Measurements from ENCODE around the gene CDH13.

CDH13 gene

DNA sequence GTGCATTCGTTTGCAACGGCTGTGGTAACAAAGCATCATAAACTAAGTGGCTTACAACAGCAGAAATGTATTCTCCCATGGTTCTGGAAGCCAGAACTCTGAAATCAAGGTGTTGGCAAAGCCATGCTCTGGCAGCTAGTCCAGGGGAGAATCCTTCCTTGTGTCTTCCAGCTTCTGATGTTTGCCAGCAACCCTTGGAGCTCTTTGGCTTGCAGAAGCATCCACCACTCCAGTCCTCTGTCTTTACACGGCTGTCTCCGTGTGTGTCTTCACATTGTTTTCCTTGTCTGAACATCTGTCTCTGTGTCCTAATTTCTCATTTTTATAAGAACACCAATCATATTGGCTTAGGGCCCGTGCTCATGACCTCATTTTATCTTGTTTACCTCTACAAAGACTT lies 915.7 kb downstream of the CDH13 start:
- DNase-seq = no peak

DNA sequence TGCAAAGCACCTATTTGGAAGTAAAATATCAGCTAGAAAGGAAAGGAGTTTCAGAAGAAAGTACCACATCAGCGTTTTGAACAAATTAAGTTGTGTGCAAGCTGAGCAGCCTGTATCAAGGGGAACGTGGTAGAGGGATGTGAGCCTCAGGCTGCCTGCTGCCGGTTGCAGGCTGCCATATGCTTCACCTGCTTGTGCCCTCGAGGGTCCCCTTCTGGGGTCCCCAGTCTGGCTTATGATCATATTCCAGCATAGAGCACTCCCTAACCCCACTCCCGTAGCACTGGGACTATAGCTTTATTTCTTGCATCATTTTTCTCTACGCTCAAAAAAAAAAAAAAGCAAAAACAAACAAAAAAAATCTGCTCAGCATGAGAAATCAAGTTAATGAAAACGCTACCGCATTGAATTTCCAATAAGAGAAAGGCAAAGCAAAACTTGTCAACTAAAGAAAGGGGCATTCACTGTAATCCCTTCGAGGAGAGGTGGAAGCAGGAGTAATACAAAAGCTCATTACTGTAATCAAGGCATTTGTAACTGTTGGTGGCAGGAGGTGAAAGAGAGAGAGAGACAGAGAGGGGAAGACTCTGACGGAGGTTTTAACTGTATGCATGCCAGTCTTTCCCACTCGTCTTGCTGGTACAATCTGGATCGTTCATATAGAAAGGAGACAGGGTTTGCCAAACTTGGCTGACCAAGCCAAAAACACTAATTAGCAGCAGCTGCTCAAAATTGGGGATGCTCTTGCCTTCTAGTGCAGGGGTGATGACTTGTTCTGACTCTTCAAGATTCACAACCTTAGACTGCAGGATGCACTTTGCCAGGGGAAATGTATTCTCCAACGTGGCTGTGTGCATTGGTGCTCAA lies 922.8 kb downstream of the CDH13 start:
- DNase-seq = no peak

DNA sequence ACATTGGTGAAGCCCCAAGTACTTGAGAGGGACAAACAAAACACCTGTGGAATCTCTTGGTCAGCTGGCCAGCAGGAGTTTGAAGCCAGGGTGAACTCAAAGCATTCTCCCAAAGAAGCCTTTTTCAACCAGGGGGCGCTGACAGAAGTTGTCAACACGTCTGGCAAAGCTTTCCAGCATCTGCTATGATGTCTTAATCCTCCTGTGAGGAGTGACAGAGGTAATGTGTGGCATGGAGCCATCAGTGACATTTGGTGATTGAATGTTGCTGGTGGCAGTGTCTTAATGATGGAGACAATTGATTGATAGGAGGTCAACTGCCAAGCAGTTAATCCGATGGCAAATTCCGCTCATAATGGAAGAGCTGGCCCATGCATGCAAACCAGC lies 923.4 kb downstream of the CDH13 start:
- DNase-seq = no peak

DNA sequence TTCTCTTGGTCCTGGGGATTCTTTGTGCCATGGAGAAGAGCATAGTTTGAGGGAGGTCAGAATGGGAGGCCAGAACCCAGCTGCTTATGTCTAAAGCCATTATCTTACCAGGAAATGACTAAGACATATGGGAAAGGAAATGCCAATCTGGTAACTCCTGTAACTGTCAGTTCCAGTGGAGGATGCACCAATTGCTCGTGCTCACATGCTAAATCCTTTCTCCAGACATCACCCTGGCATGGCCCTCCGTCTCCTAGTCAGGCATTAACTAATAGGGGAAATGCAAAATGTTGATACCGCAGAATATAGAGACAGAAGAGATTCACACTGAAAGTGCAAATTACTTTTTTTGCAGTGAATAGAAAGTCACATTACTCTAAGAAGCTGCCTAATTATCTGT lies 925.5 kb downstream of the CDH13 start:
- no peak for DNase-seq

DNA sequence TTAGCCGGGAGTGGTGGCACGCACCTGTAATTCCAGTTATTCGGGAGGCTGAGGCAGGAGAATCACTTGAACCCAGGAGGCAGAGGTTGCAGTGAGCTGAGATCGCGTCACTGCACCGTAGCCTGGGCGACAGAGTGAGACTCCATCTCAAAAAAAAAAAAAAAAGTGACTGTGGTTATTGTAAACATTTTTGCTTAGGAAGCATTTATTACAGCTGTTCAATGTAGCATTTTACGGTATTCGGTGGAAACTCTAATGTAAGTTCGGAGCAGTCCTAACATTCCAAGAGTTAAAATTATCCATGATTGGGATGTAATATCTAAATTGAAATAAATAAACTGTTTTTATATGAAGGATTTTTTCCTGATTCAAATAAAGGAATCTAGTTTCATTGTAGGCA lies 926.2 kb downstream of the CDH13 start:
- no peak for DNase-seq

DNA sequence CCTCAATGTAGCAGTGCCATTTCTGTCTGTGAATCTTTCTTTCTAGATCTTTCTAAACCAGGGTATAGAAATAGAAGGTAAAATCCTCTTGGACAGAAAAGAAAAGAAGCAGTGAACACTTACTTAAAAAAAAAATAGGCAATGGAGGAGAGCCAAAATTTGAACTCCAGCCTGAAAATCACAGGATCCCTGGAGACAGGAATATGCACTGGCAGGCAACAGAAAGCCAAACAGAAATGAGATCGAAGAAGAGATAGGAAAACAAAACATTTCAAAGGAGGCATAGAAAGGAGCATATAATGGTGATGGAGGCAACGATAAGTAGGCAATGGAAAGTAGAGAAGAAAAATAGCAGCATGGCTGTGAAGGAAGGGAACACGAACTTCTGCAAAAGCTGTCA lies 927.3 kb downstream of the CDH13 start:
- DNase-seq = no peak

DNA sequence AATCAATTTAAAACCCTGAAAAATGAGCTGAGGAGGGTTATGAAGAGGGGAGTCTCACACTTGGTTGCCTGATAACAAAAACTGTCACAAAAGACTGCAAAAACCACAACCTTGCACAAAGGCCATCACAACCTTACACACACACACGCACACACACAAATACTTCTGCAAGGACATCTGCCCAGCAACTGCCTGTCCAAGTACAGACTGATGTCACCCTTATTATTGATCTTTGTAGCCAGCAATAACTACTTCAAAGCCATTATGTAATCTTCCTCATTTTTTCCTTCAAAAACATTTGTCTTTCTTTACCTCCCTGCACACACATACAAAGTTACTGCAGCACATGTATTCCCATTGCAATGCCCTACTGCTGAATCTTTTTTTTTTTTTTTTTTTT lies 927.8 kb downstream of the CDH13 start:
- DNase-seq = no peak

DNA sequence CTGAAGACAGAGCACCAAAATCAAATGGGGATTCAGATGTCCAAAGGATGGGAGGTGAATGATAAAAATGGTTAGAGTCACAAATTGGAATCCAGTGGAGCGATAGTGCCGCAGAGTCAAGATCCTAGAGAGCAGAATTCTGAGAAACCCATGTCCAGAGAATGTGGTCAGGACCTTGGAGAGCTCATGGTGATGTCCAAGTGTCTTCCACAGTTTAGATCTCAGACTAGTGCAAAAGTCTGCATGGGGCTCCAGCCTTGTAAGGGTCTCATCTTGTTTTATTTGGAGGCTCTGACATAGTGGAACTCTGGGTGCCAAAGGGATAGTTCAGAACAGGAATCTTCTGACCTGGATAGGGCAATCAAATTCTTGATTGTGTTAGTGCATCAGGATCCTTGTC lies 935.1 kb downstream of the CDH13 start:
- DNase-seq = no peak

DNA sequence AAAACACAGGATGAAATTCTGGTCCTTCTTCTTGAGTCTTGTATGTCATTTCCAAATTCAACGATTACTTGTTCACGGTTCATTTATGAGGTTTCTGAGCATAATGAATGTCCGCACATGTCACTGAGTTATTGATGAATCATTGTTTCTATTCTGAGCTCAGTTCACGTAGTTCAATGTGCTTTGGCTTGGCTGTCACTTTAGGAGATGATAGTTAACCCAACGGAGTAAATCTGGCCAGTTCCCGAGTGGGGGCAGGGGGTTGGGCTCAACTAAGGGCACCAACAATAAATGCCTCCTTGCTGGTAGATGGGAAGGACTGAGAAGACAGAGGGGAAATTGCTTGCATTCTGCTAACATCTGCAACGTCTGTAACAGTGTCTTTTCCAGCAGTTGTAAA lies 941.6 kb downstream of the CDH13 start:
- no peak for DNase-seq

DNA sequence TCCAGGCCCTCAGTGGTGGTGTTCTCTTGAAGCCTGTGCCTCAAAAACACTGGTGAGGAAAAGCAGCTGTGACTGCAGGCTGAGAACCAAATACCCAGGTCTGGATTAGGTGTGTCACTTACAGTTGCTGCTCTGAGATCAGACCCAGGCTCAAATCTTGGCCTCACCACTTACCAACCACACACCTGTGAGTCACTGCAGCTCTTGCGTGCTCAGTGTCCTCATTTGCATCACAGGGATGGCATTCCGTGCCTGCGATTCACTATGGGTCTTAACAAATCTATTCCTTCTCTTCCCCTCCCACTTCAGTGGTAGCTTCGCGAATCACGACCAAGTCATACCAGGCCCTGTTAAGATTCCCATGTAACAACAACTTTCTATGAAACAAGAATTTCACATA lies 947.6 kb downstream of the CDH13 start:
- no peak for DNase-seq

DNA sequence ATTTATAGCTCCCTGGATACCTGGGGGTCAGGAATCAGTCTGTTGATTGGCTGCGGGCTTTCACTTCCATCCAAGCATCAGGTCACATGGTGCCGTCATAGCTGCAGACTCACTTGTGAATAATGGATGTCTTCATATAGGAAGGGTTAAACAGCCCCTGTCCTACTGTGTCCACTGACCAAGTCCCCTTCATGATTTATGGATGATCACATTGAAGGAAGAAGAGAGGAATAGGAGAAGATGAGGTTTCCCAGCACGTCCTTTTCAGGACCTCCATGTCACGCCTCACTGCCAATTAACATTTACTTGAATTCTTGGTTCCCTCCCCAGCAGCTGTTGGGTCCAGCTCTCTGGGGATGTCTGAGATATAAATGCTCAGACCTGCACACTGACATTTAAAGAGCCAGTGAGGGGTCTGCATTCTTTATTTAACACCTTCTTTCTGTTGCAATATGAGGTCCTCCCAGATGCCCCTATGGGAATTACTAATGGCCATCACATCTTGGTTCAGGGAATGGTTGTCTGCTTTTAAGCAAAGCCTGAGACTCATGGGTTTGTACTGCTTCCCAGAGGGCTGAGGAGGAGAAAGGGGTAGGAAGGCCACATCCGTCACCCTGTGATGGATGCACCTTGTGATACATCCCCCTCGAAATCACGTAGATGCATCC lies 950.4 kb downstream of the CDH13 start:
- no peak for DNase-seq

DNA sequence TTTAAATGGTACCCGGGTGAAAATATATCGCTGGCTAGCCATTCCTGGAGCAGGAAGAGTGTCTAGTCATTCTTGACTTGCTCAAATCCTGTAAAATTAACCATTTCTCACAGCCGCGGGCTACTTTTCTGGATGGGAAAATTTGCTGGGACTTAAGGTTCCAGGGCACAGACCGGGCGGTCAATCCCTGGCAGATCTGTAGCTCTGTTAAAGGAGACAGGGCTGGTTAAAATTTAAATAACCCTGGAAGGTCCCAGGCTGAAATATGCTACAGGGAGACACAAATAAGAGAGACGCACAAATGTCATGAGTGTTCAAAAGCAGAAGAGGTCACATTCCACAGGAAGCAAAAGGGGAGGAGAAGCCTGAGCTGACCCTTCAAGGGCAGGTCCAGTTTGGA lies 951.4 kb downstream of the CDH13 start:
- DNase-seq = no peak

DNA sequence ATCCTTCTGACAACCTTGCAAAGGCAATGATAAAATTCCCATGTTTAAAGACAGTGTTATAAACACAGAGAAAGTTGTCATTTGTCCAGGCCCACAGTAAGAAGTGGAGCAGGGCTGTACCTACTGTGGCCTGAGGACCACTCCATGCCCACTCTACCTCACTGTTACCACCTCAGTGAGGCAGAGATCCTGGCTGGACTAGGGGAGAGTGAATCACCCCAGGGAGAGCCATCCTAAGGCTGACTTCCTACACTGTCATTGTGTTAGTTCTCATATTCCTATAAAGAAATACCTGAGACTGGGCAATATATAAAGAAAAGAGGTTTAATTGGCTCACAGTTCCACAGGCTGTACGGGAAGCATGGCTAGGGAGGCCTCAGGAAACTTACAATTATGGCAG lies 952.3 kb downstream of the CDH13 start:
- no peak for DNase-seq

DNA sequence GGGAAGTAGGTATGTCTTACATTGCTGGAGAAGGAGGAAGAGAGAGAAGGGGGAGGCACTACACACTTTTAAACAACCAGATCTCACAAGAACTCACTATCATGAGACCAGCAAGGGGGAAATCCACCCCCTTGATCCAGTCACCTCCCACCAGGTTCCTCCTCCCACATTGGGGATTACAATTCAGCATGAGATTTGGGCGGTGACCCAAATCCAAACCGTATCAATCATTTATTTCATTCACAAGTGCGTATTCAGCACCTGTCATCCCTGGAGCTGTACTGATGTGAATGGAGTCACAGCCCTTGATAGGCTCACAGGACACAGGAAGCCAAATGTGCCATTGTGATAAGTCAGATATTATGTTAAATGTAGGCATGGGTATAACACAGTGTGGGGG lies 952.7 kb downstream of the CDH13 start:
- no peak for DNase-seq

DNA sequence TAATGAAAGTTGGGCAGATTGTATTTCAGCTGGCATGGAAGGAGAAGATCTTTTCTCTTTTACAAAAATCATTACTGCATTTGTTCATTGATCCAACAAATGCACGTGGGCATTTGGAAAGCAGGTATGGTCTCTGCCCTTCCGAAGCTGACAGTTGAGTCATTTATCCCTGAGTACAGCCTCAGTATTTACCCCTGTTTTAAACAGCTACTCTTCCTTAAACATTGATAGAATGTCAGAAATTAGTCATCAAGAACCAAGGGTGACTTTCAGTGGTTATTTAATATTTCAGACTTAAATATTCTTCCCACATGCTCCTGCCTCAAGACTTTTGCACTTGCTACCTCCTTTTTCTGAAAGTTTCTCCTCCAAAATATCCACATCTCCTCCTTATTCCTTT lies 954.3 kb downstream of the CDH13 start:
- DNase-seq = no peak

DNA sequence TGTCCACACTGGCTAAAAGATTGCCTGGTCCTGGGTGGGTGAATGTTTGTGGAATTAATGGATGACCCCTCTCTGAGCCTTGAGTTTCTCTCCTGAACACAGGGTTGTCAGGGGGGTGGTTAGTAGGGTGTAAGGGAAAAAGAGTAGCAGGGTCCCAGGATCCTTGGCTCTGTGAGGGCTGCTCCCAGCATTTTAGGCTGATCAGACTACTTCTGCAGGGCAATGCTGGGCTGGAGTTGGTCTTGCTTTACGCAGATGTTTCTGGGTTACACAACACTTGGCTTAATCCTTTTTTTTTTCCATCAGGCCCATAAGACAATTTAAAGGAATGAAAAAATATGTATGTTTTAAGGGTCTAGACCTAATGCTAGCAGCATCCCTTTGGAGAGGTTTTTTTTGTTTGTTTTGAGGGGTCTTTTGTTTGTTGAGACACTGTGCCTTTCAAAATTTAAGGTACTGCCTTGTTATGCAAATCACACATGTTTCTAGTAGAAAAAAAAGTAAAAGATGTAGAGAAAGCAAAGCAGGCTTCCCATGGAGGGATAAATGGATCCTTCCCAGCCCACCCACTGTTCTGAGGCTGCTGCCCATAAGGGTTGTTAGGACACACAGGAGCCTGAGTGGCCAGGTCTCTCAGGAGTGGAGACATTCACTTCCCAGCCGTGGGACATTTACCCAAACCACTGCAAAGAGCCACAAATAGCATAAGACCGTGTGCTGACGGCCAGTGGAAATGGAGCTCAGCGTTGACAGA lies 955.4 kb downstream of the CDH13 start:
- DNase-seq = no peak

DNA sequence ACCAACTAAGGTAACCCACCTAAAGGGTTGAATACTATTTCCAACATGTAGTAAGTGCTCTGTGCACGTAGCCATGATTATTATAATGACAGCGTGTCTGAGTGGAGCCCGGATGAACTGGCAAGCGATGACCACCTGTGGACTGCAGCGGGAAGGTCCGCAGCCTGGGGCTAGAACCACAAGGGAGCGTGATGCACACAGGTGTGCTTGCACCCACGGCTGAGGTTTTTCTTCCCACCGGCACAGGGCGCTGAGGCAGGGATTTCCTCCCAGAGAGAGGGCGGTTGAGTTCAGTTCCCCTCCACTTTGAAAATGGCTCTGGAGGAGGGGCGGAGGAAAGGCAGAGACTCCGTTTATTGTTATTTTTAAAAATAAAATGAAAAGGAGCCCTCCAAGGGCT lies 959.3 kb downstream of the CDH13 start:
- no peak for DNase-seq

DNA sequence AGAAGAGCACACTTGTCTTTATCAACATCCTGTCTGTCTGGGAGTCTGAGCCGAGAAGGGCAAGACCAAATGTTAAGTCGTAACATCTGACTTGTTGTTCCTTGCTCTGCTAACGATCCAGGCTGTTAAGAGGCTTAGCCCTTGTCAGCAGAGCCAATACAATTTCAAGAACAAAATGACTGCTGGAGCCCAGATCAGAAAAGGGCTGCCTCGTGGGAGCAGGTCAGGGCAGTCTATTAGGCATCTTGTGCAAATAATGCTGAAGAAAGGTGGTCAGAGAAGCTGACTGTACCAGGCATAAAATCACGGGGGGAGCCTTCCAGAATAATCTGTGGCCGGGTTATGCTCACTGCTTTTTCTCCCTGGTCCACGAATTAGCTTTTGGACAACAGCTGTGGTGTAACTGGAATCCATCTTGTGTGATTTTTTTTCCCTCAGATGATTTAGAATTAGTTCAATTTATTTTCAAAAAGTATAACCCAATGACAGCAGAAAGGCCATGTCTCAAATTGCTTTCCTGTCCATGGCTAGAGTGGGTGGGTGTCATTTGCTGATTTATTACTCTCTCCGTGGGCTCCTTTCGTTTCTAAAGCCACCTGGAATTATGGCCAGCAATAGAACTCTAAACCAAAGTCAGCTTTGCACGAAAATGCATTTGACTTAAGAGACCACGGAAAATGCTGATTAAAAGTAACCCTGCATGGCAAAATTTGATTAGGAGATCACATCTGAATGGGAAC lies 959.9 kb downstream of the CDH13 start:
- no peak for DNase-seq

DNA sequence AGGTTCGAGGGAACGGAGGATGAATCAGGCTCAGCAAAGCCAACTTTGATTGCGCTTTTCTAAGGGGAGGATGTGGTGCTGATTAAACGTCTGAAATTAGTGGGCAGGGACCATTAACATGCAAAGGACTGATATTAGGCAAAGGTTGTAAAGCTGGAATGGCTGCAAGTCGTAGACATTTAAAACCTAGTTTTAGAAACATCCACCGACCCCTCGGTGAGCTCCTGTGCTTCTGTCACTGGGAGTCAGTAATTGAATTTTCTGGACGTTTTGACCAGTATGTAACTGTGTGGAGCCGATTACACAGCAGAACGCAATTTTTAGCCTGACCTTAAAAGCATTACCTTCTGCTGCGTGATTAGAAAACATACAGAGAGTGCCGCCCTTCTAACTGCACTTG lies 960.4 kb downstream of the CDH13 start:
- no peak for DNase-seq

DNA sequence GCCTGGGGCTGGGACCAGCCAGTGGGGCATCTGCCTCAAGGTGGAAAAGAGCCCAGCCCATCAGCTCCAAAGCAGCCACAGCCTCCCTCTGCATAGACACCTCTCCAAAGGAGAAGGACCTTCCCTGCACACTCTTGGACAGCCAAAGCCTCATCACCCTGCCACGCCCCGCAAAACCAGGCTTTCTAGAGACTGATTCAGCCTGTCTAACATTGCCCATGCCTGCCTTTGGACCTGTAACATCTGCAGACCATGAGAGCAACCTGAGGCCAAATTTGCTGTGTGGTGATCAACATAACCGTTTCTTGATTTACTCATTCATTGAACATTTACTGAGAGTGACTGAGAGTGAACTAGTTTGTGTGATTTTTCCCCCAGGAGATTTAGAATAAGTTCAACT lies 961.3 kb downstream of the CDH13 start:
- DNase-seq = no peak

DNA sequence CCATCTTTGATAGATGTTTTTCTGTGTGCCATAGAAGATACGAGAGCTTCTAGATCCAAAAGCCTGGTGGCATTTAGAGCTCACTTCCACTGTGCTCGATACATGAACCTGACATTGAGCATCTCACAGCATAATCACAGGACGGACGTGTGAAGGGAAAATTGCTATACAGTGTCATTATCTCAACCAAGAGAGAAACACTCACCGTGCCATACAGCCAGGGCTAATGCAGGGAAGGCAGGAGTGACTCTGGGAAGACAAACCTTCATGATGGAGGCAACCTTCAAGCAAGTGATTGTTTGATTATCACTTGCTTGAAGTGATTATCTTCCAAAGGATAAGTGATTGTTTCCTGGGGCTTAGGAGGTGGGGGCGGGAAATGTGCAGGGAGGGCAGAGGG lies 962.8 kb downstream of the CDH13 start:
- no peak for DNase-seq

DNA sequence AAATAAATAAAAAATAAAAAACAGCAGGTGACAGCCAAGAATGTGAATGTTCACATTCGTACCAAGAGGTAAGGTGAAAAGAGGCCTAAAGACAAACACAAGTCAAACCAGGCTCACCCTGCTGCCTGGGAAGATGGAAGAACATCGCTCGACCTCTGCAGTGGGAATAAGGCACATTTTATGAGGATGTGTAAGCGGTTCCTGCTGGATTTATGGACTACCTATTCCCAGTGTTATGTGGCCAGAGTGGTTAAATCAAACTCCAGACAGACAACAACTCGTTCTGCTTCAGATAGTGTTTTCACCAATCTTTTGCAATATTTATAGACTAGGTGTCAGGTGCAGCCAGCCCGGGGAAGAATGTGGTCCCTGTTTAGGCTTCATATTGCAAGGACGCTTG lies 966.0 kb downstream of the CDH13 start:
- DNase-seq = no peak

DNA sequence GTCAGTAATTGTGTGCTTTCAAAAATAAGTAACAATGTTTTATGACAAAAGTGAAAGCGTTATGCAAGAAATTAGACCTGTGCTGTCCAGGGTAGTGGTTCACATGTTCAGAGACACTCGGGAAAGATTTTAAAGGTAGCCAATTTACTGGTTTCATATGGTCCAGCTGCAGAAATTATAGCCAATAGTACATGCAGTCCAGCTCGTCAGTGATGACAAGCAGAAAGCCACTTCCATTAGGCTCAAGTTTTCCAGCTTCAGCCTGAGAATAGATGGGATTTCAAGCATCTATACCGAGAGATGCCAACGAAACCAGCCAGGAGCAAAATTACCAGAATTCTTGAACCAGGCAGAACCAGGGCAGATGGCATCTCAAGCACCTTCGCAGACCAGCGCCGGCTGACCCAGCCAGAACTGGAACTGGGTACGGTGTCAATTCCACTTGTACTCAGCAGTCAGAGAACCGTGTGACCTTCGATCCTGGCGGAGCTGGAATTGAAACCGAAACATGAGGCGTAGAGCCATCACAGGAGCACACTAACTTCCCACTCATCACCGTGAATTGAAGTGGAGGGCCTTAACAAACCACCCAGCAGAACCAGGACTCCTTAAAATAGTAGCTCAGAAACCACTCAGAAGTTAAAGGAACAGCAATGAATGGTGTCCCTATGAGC lies 973.2 kb downstream of the CDH13 start:
- no peak for DNase-seq

All from activated CD4-positive, alpha-beta T cell treated with anti-CD3 and anti-CD28 coated beads for 4 hours (primary cell).